SIG-M5 (cell line): Measurements from ENCODE around the gene TMEM260.
"Not testable (repeated sequence)": the region's sequence is repeated elsewhere in the genome, so short reads cannot be mapped to it uniquely, and the experiment has no call there.

ENCODE experiments used
- DNase-seq: peaks from one replicate; lab custom pipeline; 2025; lab: John Stamatoyannopoulos, UW

Gene TMEM260

GRCh38 chr14:56603648-56604047, 24.1 kb downstream of the TMEM260 start:
- no peak for DNase-seq

- no peak for DNase-seq
Measured at GRCh38 chr14:56608689-56609088, 29.1 kb downstream of the TMEM260 start.

GRCh38 chr14:56611663-56612062, 32.1 kb downstream of the TMEM260 start:
- DNase-seq = not testable (repeated sequence)

- DNase-seq = no peak
Measured at GRCh38 chr14:56617084-56617483, 37.5 kb downstream of the TMEM260 start.

- no peak for DNase-seq
Measured at GRCh38 chr14:56630707-56631106, 51.1 kb downstream of the TMEM260 start.

- DNase-seq = no peak
Measured at GRCh38 chr14:56632195-56632594, 52.6 kb downstream of the TMEM260 start.

GRCh38 chr14:56633544-56633943, 53.9 kb downstream of the TMEM260 start:
- no peak for DNase-seq

- no peak for DNase-seq
Measured at GRCh38 chr14:56635041-56635440, 55.4 kb downstream of the TMEM260 start.

GRCh38 chr14:56647493-56647892, 67.9 kb downstream of the TMEM260 start:
- no peak for DNase-seq

GRCh38 chr14:56648508-56649301, 69.1 kb downstream of the TMEM260 start:
- no peak for DNase-seq

GRCh38 chr14:56649382-56649781, 69.8 kb downstream of the TMEM260 start:
- no peak for DNase-seq

GRCh38 chr14:56650048-56650447, 70.5 kb downstream of the TMEM260 start:
- DNase-seq = no peak

- DNase-seq = no peak
Measured at GRCh38 chr14:56650979-56651378, 71.4 kb downstream of the TMEM260 start.

GRCh38 chr14:56657604-56658003, 78.0 kb downstream of the TMEM260 start:
- no peak for DNase-seq

- no peak for DNase-seq
Measured at GRCh38 chr14:56659378-56659777, 79.8 kb downstream of the TMEM260 start.

- no peak for DNase-seq
Measured at GRCh38 chr14:56659964-56660551, 80.5 kb downstream of the TMEM260 start.

- DNase-seq = no peak
Measured at GRCh38 chr14:56660677-56661389, 81.2 kb downstream of the TMEM260 start.

GRCh38 chr14:56661478-56661877, 81.9 kb downstream of the TMEM260 start:
- DNase-seq = no peak

- DNase-seq = no peak
Measured at GRCh38 chr14:56664811-56665421, 85.3 kb downstream of the TMEM260 start.

GRCh38 chr14:56666294-56666693, 86.7 kb downstream of the TMEM260 start:
- no peak for DNase-seq

GRCh38 chr14:56666716-56667115, 87.1 kb downstream of the TMEM260 start:
- no peak for DNase-seq

- DNase-seq = not testable (repeated sequence)
Measured at GRCh38 chr14:56667290-56667689, 87.7 kb downstream of the TMEM260 start.

GRCh38 chr14:56676042-56676441, 96.4 kb downstream of the TMEM260 start:
- no peak for DNase-seq
